Type B pancreatic cell (in vitro differentiated cells): ENCODE data around the gene VASN. TPM values are rescaled to one million over a fixed set of nuclear protein-coding genes. Genes with fewer than 3 reads are reported as not detected.
"Not testable (repeated sequence)": the region's sequence is repeated elsewhere in the genome, so short reads cannot be mapped to it uniquely, and the experiment has no call there.

Experiments used
- DNase-seq: peaks from one replicate; pipeline ENCODE4 v3.0.0; 2021; ENCODE audit warnings: mixed read lengths; ENCODE audit not compliant: unreplicated experiment; ENCODE audit errors: extremely low spot score
- H3K27ac Mint-ChIP-seq: 2 replicates; pipeline ENCODE4 v1.8.0; 2021; ENCODE audit warnings: mild to moderate bottlenecking, mixed read lengths
- H3K27me3 Mint-ChIP-seq: 2 replicates; pipeline ENCODE4 v1.8.0; 2021; ENCODE audit warnings: mixed read lengths
- H3K36me3 Mint-ChIP-seq: 2 replicates; pipeline ENCODE4 v1.8.0; 2021; ENCODE audit warnings: mixed read lengths
- H3K4me1 Mint-ChIP-seq: one replicate; pipeline ENCODE4 v1.8.0; 2021; ENCODE audit warnings: mixed read lengths; ENCODE audit not compliant: unreplicated experiment
- H3K4me3 Mint-ChIP-seq: 2 replicates; pipeline ENCODE4 v1.8.0; 2021; ENCODE audit warnings: mild to moderate bottlenecking, mixed read lengths
- H3K9me3 Mint-ChIP-seq: 2 replicates; pipeline ENCODE4 v1.8.0; 2021; ENCODE audit warnings: mixed read lengths
- total RNA-seq: library from RNA; stranded (reverse); gene quantifications from 2 replicates; pipeline ENCODE4 v1.2.1, GENCODE V29; 2021; ENCODE audit warnings: low replicate concordance
- TF ChIP-seq, protein P1 (sequence below): fragments of 200-600 bp; sonication (generic); conservative IDR thresholded peaks from 2 replicates; pipeline ENCODE4 v1.5.0; 2021; ENCODE audit warnings: antibody characterized with exemption, mild to moderate bottlenecking

The VASN gene
- total RNA-seq, 1 donor from 2014 or later: 29.0 TPM

DNA sequence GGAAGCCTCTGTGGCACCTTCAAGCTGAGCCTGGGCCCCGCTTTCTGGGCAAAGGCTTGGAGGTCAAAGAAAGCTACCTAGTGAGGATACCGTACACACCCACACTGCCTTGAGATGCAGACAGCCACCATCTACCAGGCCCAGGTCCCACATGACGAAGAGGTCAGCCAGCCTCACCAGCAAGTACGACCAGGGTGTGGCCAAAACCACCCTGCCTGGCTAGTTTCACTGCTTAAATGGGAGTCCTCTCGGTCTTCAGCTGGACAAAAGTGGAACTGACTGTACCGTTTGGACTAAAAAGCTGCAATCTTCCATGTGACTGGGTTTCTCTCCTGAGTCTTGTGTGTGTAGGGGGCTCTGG is 21.6 kb downstream of the VASN start:
- Mint-ChIP-seq H3K27me3 (no peaks in the 10 kb centered on the region), H3K27ac (peak overlapping the region; percentile 66), H3K4me1 (peaks cover 22% of the 10 kb centered on the region), H3K4me3 (no peak overlapping the region), H3K36me3 (peaks cover 5% of the 10 kb centered on the region), H3K9me3 (no peaks in the 10 kb centered on the region)
- TF ChIP-seq, protein P1, sequence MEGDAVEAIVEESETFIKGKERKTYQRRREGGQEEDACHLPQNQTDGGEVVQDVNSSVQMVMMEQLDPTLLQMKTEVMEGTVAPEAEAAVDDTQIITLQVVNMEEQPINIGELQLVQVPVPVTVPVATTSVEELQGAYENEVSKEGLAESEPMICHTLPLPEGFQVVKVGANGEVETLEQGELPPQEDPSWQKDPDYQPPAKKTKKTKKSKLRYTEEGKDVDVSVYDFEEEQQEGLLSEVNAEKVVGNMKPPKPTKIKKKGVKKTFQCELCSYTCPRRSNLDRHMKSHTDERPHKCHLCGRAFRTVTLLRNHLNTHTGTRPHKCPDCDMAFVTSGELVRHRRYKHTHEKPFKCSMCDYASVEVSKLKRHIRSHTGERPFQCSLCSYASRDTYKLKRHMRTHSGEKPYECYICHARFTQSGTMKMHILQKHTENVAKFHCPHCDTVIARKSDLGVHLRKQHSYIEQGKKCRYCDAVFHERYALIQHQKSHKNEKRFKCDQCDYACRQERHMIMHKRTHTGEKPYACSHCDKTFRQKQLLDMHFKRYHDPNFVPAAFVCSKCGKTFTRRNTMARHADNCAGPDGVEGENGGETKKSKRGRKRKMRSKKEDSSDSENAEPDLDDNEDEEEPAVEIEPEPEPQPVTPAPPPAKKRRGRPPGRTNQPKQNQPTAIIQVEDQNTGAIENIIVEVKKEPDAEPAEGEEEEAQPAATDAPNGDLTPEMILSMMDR: no peak
- no peak for DNase-seq

DNA sequence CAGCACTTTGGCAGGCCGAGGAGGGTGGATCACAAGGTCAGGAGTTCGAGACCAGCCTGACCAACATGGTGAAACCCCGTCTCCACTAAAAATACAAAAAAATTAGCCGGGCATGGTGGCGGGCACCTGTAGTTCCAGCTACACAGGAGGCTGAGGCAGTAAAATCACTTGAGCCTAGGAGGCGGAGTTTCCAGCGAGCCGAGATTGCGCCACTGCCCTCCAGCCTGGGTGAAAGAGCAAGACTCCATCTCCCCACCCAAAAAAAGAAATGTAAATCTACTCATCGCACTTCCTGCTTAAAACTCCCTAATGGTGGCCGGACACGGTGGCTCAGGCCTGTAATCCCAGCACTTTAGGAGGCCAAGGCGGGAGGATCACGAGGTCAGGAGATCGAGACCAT is 22.2 kb downstream of the VASN start:
- DNase-seq, H3K9me3 Mint-ChIP-seq, H3K27me3 Mint-ChIP-seq, H3K36me3 Mint-ChIP-seq, H3K4me3 Mint-ChIP-seq: not testable (repeated sequence)
- peak overlapping the region; percentile 66 for H3K27ac Mint-ChIP-seq
- H3K4me1 Mint-ChIP-seq: peaks cover 20% of the 10 kb centered on the region

DNA sequence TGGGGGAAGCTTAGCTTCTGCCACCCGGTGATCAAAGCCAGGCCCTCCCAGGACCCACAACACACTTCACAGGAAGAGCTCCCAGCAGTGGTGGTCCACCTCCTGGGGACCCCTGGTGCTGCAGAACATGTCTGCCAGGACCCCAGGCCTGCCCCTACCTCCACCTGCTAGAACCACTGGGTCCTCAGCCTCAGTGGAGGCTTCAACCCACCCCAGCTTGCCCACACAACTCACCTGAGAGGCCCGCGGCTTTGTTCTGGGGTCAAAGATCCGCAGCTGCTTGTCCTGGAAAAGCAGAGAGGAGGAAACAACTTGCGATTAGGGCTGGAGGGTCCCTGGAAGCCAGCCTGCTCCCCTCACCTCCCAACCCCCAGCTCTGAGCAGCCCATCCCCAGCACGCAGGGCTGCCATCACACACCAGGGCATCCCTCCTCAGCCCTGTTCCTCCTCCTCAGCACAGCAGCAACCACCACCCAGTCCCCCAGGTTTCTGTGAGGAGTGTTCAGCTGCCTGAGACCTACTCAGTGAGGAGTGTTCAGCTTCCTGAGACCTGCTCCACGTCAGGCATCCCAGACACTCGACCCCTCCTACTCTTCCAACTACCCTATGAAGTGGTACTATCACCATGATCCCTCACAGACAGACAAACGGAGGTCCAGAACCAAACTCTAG is 23.5 kb downstream of the VASN start:
- H3K27ac Mint-ChIP-seq: peak overlapping the region; percentile 32
- no peaks in the 10 kb centered on the region for H3K9me3 Mint-ChIP-seq
- H3K4me1 Mint-ChIP-seq: peaks cover 16% of the 10 kb centered on the region
- DNase-seq: no peak
- peaks cover 9% of the 10 kb centered on the region for H3K36me3 Mint-ChIP-seq
- TF ChIP-seq, protein P1: no peak
- no peak overlapping the region for H3K4me3 Mint-ChIP-seq
- H3K27me3 Mint-ChIP-seq: no peaks in the 10 kb centered on the region

DNA sequence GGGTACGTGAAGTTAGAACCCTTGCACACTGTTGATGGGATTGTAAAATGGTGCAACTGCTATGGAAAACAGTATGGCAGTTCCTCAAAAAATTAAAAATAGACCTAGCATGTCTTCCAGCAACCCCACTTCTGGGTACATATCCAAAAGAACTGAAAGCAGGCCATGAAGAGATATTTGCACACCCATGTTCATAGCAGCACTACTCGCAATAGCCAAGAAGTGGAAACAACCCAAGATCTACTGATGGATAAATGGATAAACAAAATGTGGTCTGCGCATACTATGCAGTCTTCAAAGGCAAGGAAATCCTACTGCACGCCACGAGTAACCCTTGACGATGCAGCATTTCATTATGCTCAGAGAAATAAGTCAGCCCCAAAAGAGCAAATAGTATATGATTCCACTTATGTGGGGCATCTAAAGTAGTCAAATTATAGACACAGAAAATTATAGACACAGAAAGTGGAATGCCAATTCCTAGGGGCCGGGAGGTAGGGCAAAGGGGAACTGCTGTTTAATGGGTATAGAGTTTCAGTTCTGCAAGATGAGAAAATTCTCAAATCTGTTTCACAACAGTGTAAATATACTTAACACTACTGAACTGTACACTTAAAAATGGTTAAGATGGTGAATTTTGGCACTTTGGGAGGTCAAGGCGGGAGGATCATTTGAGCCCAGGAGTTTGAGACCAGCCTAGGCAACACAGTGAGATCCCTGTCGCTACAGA is 27.5 kb downstream of the VASN start:
- H3K27me3 Mint-ChIP-seq: no peaks in the 10 kb centered on the region
- H3K36me3 Mint-ChIP-seq: peaks cover 9% of the 10 kb centered on the region
- DNase-seq: no peak
- H3K4me1 Mint-ChIP-seq: peaks cover 18% of the 10 kb centered on the region
- no peak overlapping the region for H3K4me3 Mint-ChIP-seq
- H3K27ac Mint-ChIP-seq: no peak overlapping the region
- TF ChIP-seq, protein P1: no peak
- H3K9me3 Mint-ChIP-seq: no peaks in the 10 kb centered on the region

DNA sequence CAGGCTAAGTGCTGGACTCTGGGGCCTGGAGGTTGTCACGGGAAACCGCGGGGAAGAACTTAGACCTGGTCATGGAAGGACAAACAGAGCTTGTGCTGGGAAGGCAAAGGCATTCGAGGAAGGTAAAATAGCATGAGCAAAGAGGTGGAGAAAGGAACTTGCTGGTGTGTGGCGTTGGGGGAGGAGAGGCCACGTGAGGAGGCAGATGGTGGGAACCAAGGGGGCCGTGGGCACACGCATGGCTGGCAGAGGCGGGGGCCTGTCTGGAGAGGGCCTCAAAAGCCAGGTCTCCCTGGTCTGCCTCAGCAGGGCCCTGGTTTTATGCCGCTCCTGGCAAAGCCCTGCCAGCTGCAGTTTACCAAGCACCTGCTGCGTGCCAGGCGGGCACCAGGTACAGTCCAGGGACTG is 29.4 kb downstream of the VASN start:
- peaks cover 5% of the 10 kb centered on the region for H3K36me3 Mint-ChIP-seq
- no peaks in the 10 kb centered on the region for H3K9me3 Mint-ChIP-seq
- no peak overlapping the region for H3K4me3 Mint-ChIP-seq
- peak overlapping the region; percentile 48 for H3K27ac Mint-ChIP-seq
- no peak for DNase-seq
- TF ChIP-seq, protein P1: no peak
- peaks cover 18% of the 10 kb centered on the region for H3K4me1 Mint-ChIP-seq
- H3K27me3 Mint-ChIP-seq: no peaks in the 10 kb centered on the region

DNA sequence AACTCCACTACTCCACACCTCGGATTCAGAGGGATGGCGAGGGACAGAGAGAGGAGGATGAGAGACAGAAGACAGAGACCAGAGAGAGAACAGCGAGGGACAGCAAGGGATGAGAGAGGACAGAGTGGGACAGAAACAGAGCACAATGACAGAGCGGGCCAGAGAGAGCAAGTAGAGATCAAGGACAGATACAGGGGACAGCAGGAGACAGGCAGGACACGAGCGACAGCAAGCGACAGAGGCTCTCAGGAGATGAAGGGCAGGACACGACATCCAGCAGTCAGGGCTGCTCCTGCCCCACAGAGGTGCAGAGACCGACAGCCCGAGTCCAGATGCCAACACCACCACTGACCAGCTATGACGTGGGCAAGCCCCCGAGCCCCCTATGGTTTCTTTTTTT is 29.9 kb downstream of the VASN start:
- Mint-ChIP-seq H3K27me3 (no peaks in the 10 kb centered on the region), H3K27ac (no peak overlapping the region), H3K9me3 (no peaks in the 10 kb centered on the region), H3K4me1 (peaks cover 18% of the 10 kb centered on the region), H3K4me3 (no peak overlapping the region), H3K36me3 (peaks cover 5% of the 10 kb centered on the region)
- TF ChIP-seq, protein P1: no peak
- no peak for DNase-seq
